Measurements from ENCODE around the gene CIDEC.

- no peak for TF ChIP-seq CTCF (IDR thresholded peaks at IDR 0.05)
- TF ChIP-seq EP300 (IDR thresholded peaks at IDR 0.05) = no peak
- no peak for TF ChIP-seq POLR2A (IDR thresholded peaks at IDR 0.05)
Observed at GRCh38 chr3:9826815-9827573, 53.1 kb downstream of the CIDEC start.
